K562 (cell line): ENCODE measurements around the gene LRIF1. TPM values are rescaled to one million over a fixed set of nuclear protein-coding genes. Genes with fewer than 3 reads are reported as not detected.

Experiments
- C11orf30 ChIP-seq: fragments of 450-650 bp; IDR thresholded peaks from 2 replicates; pipeline ENCODE4 v1.6.1; 2016; ENCODE audit warnings: low read depth, mild to moderate bottlenecking
- CAMTA2 ChIP-seq: fragments of 250-450 bp; sonication (Bioruptor Pico); conservative IDR thresholded peaks from 2 replicates; pipeline ENCODE4 v1.5.1; 2022
- FOXA3 ChIP-seq, 2 experiments: fragments of 450-650 bp in 1 of 2; sonication (generic) in 1 of 2; formaldehyde crosslinking; IDR thresholded peaks in 1 of 2; conservative IDR thresholded peaks in 1 of 2; 2 replicates each; pipeline versions ENCODE4 v1.4.0 to v1.8.0; 2020 to 2022; ENCODE audit warnings: mild to moderate bottlenecking in 2 of 2, missing genetic modification reagents in 1 of 2
- FOXK1 ChIP-seq: sonication (generic); formaldehyde crosslinking; IDR thresholded peaks from 2 replicates; pipeline ENCODE4 v1.8.0; 2022; ENCODE audit warnings: missing genetic modification reagents, mild to moderate bottlenecking, borderline replicate concordance
- POLR2AphosphoS2 ChIP-seq: IDR thresholded peaks from 2 replicates; pipeline ENCODE4 v1.6.1; 2012; ENCODE audit warnings: low read length, improper control_type of control experiment
- SMAD3 ChIP-seq: fragments of 450-650 bp; formaldehyde crosslinking; conservative IDR thresholded peaks from 2 replicates; pipeline ENCODE4 v1.4.0; 2020; ENCODE audit warnings: mild to moderate bottlenecking
- THRAP3 ChIP-seq: fragments of 450-650 bp; IDR thresholded peaks from 2 replicates; pipeline ENCODE4 v1.6.1; 2016; ENCODE audit warnings: mild to moderate bottlenecking, inconsistent platforms, borderline replicate concordance
- ZKSCAN3 ChIP-seq: fragments of 250-450 bp; sonication (Bioruptor Pico); IDR thresholded peaks from 2 replicates; pipeline ENCODE4 v1.4.0; 2020
- ZNF444 ChIP-seq: fragments of 250-450 bp; sonication (Bioruptor Pico); IDR thresholded peaks from 2 replicates; pipeline ENCODE4 v1.4.0; 2020; ENCODE audit warnings: mild to moderate bottlenecking, moderate library complexity
- polyA plus RNA-seq, 8 experiments: library from polyadenylated mRNA; depleted of rRNA in 4 of 8; stranded (reverse) in 5 of 8; unstranded in 3 of 8; fragments of >200 nt; fragmentation: Nextera tagmentation in 2 of 8; fragmentation: Illumina TruSeq in 1 of 8; extraction: Ambion mirVana in 2 of 8; extraction: Trizol in 1 of 8; gene quantifications; 2 replicates each; pipeline versions ENCODE4 v1.2.1 to v1.2.3, GENCODE V29; 2011 to 2014; ENCODE audit warnings: inconsistent platforms in 1 of 8, missing spikeins in 1 of 8
- total RNA-seq, 7 experiments: library from RNA; depleted of rRNA in 6 of 7; stranded (reverse); fragments of >200 nt in 6 of 7; fragmentation: Illumina TruSeq in 2 of 7; extraction: Trizol in 2 of 7; gene quantifications; 2 replicates each; pipeline versions ENCODE4 v1.2.1 to v1.2.3, GENCODE V29; 2011 to 2021; ENCODE audit warnings: low replicate concordance in 1 of 7
- TF ChIP-seq, protein P1 (sequence below): fragments of 250-450 bp; sonication (Bioruptor Pico); IDR thresholded peaks from 2 replicates; pipeline ENCODE4 v1.5.0; 2020; ENCODE audit warnings: mild to moderate bottlenecking
- TF ChIP-seq, protein P2 (sequence below): sonication (generic); formaldehyde crosslinking; IDR thresholded peaks from 2 replicates; pipeline ENCODE4 v1.8.0; 2022; ENCODE audit warnings: missing genetic modification reagents, mild to moderate bottlenecking, borderline replicate concordance
- TF ChIP-seq, protein P3 (sequence below): fragments of 450-650 bp; IDR thresholded peaks from 2 replicates; pipeline ENCODE4 v1.6.1; 2016; ENCODE audit warnings: mild to moderate bottlenecking
- TF ChIP-seq, protein P4 (sequence below): fragments of 450-650 bp; IDR thresholded peaks from 2 replicates; pipeline ENCODE4 v1.6.1; 2016; ENCODE audit warnings: low read depth, mild to moderate bottlenecking, moderate library complexity
- TF ChIP-seq, protein P5 (sequence below), 2 experiments: fragments of 450-650 bp in 1 of 2; IDR thresholded peaks; 2 replicates each; pipeline ENCODE4 v1.6.1; 2011 to 2017; ENCODE audit warnings: low read depth in 2 of 2, antibody characterized with exemption in 1 of 2, borderline replicate concordance in 1 of 2, low read length in 1 of 2, mild to moderate bottlenecking in 1 of 2, mixed read lengths in 1 of 2; ENCODE audit not compliant: control insufficient read depth in 1 of 2
- TF ChIP-seq, protein P6 (sequence below): sonication (generic); formaldehyde crosslinking; IDR thresholded peaks from 2 replicates; pipeline ENCODE4 v1.8.0; 2022; ENCODE audit warnings: mild to moderate bottlenecking, missing genetic modification reagents, borderline replicate concordance

Gene LRIF1
- total and polyA plus RNA-seq, 9 of the 15 experiments (the other 6 are each of a cell fraction or from before 2014, with no cell fraction given): 35.6 to 88.8 (median 74.1) TPM

DNA sequence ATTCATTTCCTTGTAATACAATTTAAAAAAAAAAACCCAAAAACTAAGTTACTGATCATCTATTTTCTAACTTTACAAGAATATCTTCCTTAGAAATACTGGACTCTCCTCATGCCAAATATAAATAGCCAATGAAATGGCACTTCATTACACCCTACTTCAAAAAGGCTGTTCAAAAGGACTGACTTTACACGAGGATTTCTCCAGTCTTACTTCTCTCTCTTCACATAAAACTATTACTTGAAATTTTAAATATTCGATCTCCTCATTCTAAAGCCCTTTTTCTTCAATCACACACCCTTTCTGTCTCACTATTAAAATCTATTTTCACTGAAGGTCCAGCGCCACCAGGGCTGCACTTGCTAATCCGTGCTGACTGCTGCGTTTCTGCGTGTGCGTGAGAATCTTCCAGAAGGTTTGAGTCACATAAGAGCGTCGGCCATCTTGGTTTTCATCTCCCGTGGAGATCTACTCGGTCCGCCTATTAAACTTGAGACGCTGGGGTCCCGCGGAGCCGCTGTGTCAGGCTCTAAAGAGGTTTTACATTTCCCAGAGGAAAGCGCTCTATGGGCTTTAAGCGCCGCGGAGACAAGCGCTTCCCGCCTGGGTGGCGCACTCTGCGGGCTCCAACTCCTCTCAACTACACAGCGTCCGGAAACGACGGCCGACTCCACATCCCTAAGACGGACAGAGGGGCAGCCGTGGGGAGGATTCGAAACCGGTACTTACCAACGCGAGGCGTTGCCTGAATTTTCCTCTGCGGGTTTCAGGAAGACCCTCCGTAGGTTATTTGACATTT, 631 bp downstream of the LRIF1 start (continued):
- TF ChIP-seq, protein P1, sequence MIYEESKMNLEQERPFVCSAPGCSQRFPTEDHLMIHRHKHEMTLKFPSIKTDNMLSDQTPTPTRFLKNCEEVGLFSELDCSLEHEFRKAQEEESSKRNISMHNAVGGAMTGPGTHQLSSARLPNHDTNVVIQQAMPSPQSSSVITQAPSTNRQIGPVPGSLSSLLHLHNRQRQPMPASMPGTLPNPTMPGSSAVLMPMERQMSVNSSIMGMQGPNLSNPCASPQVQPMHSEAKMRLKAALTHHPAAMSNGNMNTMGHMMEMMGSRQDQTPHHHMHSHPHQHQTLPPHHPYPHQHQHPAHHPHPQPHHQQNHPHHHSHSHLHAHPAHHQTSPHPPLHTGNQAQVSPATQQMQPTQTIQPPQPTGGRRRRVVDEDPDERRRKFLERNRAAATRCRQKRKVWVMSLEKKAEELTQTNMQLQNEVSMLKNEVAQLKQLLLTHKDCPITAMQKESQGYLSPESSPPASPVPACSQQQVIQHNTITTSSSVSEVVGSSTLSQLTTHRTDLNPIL: no peak
- TF ChIP-seq, protein P2, sequence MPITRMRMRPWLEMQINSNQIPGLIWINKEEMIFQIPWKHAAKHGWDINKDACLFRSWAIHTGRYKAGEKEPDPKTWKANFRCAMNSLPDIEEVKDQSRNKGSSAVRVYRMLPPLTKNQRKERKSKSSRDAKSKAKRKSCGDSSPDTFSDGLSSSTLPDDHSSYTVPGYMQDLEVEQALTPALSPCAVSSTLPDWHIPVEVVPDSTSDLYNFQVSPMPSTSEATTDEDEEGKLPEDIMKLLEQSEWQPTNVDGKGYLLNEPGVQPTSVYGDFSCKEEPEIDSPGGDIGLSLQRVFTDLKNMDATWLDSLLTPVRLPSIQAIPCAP: peak; percentile 14; the same call in 1 of the 2 replicates
- TF ChIP-seq FOXA3 (CRISPR knock-in tag; conservative IDR thresholded peaks at IDR 0.05 in 1 of 2, IDR thresholded peaks at IDR 0.05 in 1 of 2) (no peak), ZNF444 (CRISPR knock-in tag) (no peak), SMAD3 (CRISPR knock-in tag) (no peak; the same call in 1 of the 2 replicates), ZKSCAN3 (CRISPR knock-in tag) (no peak), CAMTA2 (CRISPR knock-in tag) (no peak), FOXK1 (CRISPR knock-in tag) (no peak; the same call in 1 of the 2 replicates), THRAP3 (0 out of 2 replicates have a peak, but pooled peaks have one; percentile 66), C11orf30 (peak; percentile 56; the same call in 1 of the 2 replicates), POLR2AphosphoS2 (no peak)
- TF ChIP-seq, protein P3, sequence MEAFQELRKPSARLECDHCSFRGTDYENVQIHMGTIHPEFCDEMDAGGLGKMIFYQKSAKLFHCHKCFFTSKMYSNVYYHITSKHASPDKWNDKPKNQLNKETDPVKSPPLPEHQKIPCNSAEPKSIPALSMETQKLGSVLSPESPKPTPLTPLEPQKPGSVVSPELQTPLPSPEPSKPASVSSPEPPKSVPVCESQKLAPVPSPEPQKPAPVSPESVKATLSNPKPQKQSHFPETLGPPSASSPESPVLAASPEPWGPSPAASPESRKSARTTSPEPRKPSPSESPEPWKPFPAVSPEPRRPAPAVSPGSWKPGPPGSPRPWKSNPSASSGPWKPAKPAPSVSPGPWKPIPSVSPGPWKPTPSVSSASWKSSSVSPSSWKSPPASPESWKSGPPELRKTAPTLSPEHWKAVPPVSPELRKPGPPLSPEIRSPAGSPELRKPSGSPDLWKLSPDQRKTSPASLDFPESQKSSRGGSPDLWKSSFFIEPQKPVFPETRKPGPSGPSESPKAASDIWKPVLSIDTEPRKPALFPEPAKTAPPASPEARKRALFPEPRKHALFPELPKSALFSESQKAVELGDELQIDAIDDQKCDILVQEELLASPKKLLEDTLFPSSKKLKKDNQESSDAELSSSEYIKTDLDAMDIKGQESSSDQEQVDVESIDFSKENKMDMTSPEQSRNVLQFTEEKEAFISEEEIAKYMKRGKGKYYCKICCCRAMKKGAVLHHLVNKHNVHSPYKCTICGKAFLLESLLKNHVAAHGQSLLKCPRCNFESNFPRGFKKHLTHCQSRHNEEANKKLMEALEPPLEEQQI: 0 out of 2 replicates have a peak, but pooled peaks have one; percentile 7
- TF ChIP-seq, protein P4, sequence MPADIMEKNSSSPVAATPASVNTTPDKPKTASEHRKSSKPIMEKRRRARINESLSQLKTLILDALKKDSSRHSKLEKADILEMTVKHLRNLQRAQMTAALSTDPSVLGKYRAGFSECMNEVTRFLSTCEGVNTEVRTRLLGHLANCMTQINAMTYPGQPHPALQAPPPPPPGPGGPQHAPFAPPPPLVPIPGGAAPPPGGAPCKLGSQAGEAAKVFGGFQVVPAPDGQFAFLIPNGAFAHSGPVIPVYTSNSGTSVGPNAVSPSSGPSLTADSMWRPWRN: no peak
- TF ChIP-seq, protein P5, sequence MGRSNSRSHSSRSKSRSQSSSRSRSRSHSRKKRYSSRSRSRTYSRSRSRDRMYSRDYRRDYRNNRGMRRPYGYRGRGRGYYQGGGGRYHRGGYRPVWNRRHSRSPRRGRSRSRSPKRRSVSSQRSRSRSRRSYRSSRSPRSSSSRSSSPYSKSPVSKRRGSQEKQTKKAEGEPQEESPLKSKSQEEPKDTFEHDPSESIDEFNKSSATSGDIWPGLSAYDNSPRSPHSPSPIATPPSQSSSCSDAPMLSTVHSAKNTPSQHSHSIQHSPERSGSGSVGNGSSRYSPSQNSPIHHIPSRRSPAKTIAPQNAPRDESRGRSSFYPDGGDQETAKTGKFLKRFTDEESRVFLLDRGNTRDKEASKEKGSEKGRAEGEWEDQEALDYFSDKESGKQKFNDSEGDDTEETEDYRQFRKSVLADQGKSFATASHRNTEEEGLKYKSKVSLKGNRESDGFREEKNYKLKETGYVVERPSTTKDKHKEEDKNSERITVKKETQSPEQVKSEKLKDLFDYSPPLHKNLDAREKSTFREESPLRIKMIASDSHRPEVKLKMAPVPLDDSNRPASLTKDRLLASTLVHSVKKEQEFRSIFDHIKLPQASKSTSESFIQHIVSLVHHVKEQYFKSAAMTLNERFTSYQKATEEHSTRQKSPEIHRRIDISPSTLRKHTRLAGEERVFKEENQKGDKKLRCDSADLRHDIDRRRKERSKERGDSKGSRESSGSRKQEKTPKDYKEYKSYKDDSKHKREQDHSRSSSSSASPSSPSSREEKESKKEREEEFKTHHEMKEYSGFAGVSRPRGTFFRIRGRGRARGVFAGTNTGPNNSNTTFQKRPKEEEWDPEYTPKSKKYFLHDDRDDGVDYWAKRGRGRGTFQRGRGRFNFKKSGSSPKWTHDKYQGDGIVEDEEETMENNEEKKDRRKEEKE (IDR thresholded peaks at IDR 0.05; ENCODE audit: borderline replicate concordance in 1 of 2, control insufficient read depth in 1 of 2, low read depth in 2 of 2, low read length in 1 of 2): no peak
- TF ChIP-seq, protein P6, sequence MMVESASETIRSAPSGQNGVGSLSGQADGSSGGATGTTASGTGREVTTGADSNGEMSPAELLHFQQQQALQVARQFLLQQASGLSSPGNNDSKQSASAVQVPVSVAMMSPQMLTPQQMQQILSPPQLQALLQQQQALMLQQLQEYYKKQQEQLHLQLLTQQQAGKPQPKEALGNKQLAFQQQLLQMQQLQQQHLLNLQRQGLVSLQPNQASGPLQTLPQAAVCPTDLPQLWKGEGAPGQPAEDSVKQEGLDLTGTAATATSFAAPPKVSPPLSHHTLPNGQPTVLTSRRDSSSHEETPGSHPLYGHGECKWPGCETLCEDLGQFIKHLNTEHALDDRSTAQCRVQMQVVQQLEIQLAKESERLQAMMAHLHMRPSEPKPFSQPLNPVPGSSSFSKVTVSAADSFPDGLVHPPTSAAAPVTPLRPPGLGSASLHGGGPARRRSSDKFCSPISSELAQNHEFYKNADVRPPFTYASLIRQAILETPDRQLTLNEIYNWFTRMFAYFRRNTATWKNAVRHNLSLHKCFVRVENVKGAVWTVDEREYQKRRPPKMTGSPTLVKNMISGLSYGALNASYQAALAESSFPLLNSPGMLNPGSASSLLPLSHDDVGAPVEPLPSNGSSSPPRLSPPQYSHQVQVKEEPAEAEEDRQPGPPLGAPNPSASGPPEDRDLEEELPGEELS (CRISPR knock-in tag): no peak
